Measurements from ENCODE around the gene WBP1.
"Not testable (repeated sequence)": the region's sequence is repeated elsewhere in the genome, so short reads cannot be mapped to it uniquely, and the experiment has no call there.

Gene WBP1

GRCh38 chr2:74427551-74427950 lies 30.7 kb upstream of the WBP1 start:
- no peak for DNase-seq (ENCODE audit: low read depth)

- no peak for DNase-seq (ENCODE audit: low read depth)
Measured at GRCh38 chr2:74428675-74429074, 29.6 kb upstream of the WBP1 start.

GRCh38 chr2:74429487-74430451 lies 28.5 kb upstream of the WBP1 start:
- DNase-seq (ENCODE audit: low read depth), result no peak

- DNase-seq (ENCODE audit: low read depth), result no peak
Measured at GRCh38 chr2:74430502-74430901, 27.7 kb upstream of the WBP1 start.

- no peak for DNase-seq (ENCODE audit: low read depth)
Measured at GRCh38 chr2:74436111-74436805, 22.0 kb upstream of the WBP1 start.

GRCh38 chr2:74436848-74437695 lies 21.2 kb upstream of the WBP1 start:
- no peak for DNase-seq (ENCODE audit: low read depth)

GRCh38 chr2:74438248-74438647 lies 20.0 kb upstream of the WBP1 start:
- DNase-seq (ENCODE audit: low read depth), result no peak

GRCh38 chr2:74439373-74439772 lies 18.9 kb upstream of the WBP1 start:
- no peak for DNase-seq (ENCODE audit: low read depth)

- no peak for DNase-seq (ENCODE audit: low read depth)
Measured at GRCh38 chr2:74439803-74440377, 18.3 kb upstream of the WBP1 start.

- no peak for DNase-seq (ENCODE audit: low read depth)
Measured at GRCh38 chr2:74440378-74441169, 17.7 kb upstream of the WBP1 start.

- DNase-seq (ENCODE audit: low read depth), result no peak
Measured at GRCh38 chr2:74441170-74441689, 17.0 kb upstream of the WBP1 start.

- no peak for DNase-seq (ENCODE audit: low read depth)
Measured at GRCh38 chr2:74441690-74442482, 16.4 kb upstream of the WBP1 start, which contains the start of gene RTKN. TSS of gene RTKN (minus strand) at chr2:74441937. CDS start at chr2:74441816, 121 bp downstream.

- DNase-seq (ENCODE audit: low read depth), result not testable (repeated sequence)
Measured at GRCh38 chr2:74442483-74443297, 15.5 kb upstream of the WBP1 start.

- DNase-seq (ENCODE audit: low read depth), result no peak
Measured at GRCh38 chr2:74444498-74445318, 13.5 kb upstream of the WBP1 start.

- DNase-seq (ENCODE audit: low read depth), result no peak
Measured at GRCh38 chr2:74447230-74447999, 10.8 kb upstream of the WBP1 start.

- no peak for DNase-seq (ENCODE audit: low read depth)
Measured at GRCh38 chr2:74448771-74449170, 9.5 kb upstream of the WBP1 start.

GRCh38 chr2:74450570-74451190 lies 7.6 kb upstream of the WBP1 start:
- no peak for DNase-seq (ENCODE audit: low read depth)

All from HS-5 (cell line).